ENCODE measurements around the gene NBEAL2. TPM values are rescaled to one million over a fixed set of nuclear protein-coding genes. Genes with fewer than 3 reads are reported as not detected.

Gene NBEAL2
- total and polyA plus RNA-seq, 2 of the 8 experiments (the other 6 are each of a cell fraction or from before 2014, with no cell fraction given): 27.3 to 46.9 TPM

DNA sequence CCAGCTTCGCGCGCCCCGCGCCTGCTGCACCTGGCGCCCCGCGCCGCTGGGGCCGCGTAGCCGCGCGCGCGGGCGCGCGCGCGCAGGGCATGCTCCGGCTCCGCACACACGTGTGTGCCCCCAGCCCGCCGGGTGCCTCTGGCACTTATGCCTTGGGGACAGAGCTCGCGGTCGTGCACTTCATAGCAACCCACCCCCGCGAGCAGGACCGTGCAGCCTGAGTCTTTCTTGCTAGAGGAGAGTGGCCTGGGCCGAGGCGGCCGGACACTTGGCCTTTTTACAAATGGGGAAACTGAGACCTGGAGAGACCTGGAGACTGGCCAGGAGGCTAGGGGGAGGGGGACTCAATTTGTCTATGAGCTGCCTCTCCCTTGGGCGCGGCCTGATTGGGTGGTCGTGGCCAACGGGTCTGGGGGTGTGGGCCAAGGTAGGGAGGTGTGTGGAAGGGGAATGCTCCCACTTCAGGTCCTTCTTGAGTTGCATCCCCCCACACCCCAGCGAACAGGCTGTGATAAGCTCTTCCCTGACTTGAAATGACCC, 562 bp downstream of the NBEAL2 start:
- Histone ChIP-seq H3K4me1 (replicated peaks in 1 of 4; ENCODE audit: control insufficient read depth in 3 of 4, insufficient read depth in 4 of 4, low read length in 3 of 4) (peaks cover 3 to 27% (median 17%) of the 10 kb centered on the region in 4 experiments), H2BK12ac (ENCODE audit: low read depth, low read length) (no peak overlapping the region), H4K5ac (ENCODE audit: insufficient read length, low read depth, low read length) (no peak overlapping the region), H3K23me2 (ENCODE audit: low read depth, low read length) (peaks cover 10% of the 10 kb centered on the region; the same call in 1 of the 2 replicates), H3K18ac (ENCODE audit: extremely low read depth, low read length) (no peak overlapping the region), H3K14ac (ENCODE audit: insufficient read length) (peak overlapping the region; percentile 95), H3K27me3 (replicated peaks in 1 of 4; ENCODE audit: control insufficient read depth in 3 of 4, extremely low read depth in 1 of 4, insufficient read depth in 3 of 4, low read length in 3 of 4) (peaks cover 0 to 13% (median 3%) of the 10 kb centered on the region in 4 experiments; a peak in 3 of 7 replicates), H2BK120ac (replicated peaks; ENCODE audit: low read depth, low read length) (no peak overlapping the region), H3K9ac (replicated peaks in 1 of 4; ENCODE audit: extremely low read depth in 1 of 4, low read depth in 3 of 4, low read length in 3 of 4) (peak overlapping the region; percentile 20 to 41 (median 39); a peak in 5 of 7 replicates), H2BK15ac (ENCODE audit: low read length) (no peak overlapping the region), H3K9me3 (ENCODE audit: insufficient read depth in 2 of 2, low read depth in 1 of 2, low read length in 1 of 2) (no peaks in the 10 kb centered on the region), H3K27ac (ENCODE audit: low read depth, low read length) (no peak overlapping the region), H4K20me1 (replicated peaks in 1 of 2; ENCODE audit: control insufficient read depth in 1 of 2, insufficient read depth in 2 of 2, low read length in 2 of 2) (peaks cover 5 to 17% of the 10 kb centered on the region in 2 experiments), H2BK20ac (ENCODE audit: low read length) (no peak overlapping the region), H4K8ac (ENCODE audit: extremely low read depth, insufficient read depth, low read length) (peak overlapping the region; percentile 40; the same call in 1 of the 2 replicates), H3K4me2 (ENCODE audit: insufficient read depth in 1 of 2, low read depth in 2 of 2, low read length in 2 of 2) (peak overlapping the region; percentile 76 to 97), H2AFZ (ENCODE audit: low read length) (no peak overlapping the region), H3K56ac (replicated peaks; ENCODE audit: insufficient read length, low read depth, low read length) (no peak overlapping the region), H3K36me3 (ENCODE audit: control insufficient read depth in 2 of 4, insufficient read depth in 4 of 4, low read length in 3 of 4) (no peaks in the 10 kb centered on the region), H4K91ac (replicated peaks; ENCODE audit: insufficient read length, low read length) (peak overlapping the region; percentile 7), H2BK5ac (ENCODE audit: low read depth, low read length) (no peak overlapping the region), H2AK5ac (ENCODE audit: low read depth, low read length) (no peak overlapping the region), H3K4ac (replicated peaks; ENCODE audit: insufficient read length, low read depth, low read length) (no peak overlapping the region), H3K4me3 (ENCODE audit: extremely low read depth in 1 of 4, insufficient read depth in 2 of 4, low read depth in 3 of 4, low read length in 4 of 4) (peak overlapping the region; percentile 48 to 89 (median 64)), H3K79me2 (ENCODE audit: control insufficient read depth in 1 of 2, insufficient read depth in 2 of 2, low read length in 2 of 2) (peaks cover 6 to 18% of the 10 kb centered on the region in 2 experiments; a peak in 3 of 4 replicates), H3K79me1 (ENCODE audit: low read depth, low read length) (0 out of 2 replicates have a peak, but pooled peaks cover 2% of the 10 kb centered on the region), H3K23ac (ENCODE audit: insufficient read length) (no peak overlapping the region)
- TF ChIP-seq ASH2L (IDR thresholded peaks at IDR 0.05; ENCODE audit: low read length): no peak
- TF ChIP-seq SIN3A (conservative IDR thresholded peaks at IDR 0.05 in 1 of 2, IDR thresholded peaks at IDR 0.05 in 1 of 2; ENCODE audit: low read depth in 1 of 2, low read length in 2 of 2): 0 out of 4 replicates have a peak, but pooled peaks of 1 of the 2 experiments have one; percentile 41
- peak; percentile 6; the same call in 1 of the 2 replicates for TF ChIP-seq GABPA (IDR thresholded peaks at IDR 0.05; ENCODE audit: borderline replicate concordance, insufficient read depth, low read length)
- TF ChIP-seq GTF2F1 (IDR thresholded peaks at IDR 0.05; ENCODE audit: borderline replicate concordance, low read depth, low read length): no peak
- 6% methylated on average over 22 of the region's 40 CpGs; no CpG with 5 or more reads in 1 of the 2 experiments for WGBS, 2 experiments (ENCODE audit: extremely low coverage in 1 of 2, insufficient coverage in 1 of 2, insufficient read length in 1 of 2, insufficient replicate concordance in 2 of 2, low coverage in 1 of 2, low lambda C conversion rate in 2 of 2, missing lambda C conversion rate in 1 of 2)
- no peak for FAIRE-seq
- ChIA-PET CTCF (ENCODE audit: partially characterized antibody) (interaction anchor here (1.2 to 13.0 kb wide), 3 partner anchors 23 to 71 kb away, joined by 5 to 130 read pairs (median 14); no protein-coding TSS in a partner anchor), POLR2A (ENCODE audit: partially characterized antibody) (interaction anchor here (0.6 to 2.7 kb wide), 16 partner anchors 8 to 401 kb away, joined by 3 to 10 read pairs (median 4); partner anchors contain the start of genes PTPN23 and SETD2)
- DNase-seq (ENCODE audit: low read depth in 1 of 2, low spot score in 2 of 2): no peak
